Smooth muscle cell (in vitro differentiated cells): ENCODE data around the gene SERINC2. TPM values are rescaled to one million over a fixed set of nuclear protein-coding genes. Genes with fewer than 3 reads are reported as not detected.

Experiments
- DNase-seq: peaks from one replicate; lab custom pipeline; 2025; ENCODE audit not compliant: unreplicated experiment; lab: John Stamatoyannopoulos, UW
- H2AFZ ChIP-seq: fragments of 200-600 bp; sonication (generic); 2 replicates; pipeline ENCODE4 v1.6.0; 2016; ENCODE audit warnings: antibody characterized with exemption, low read depth, mild to moderate bottlenecking
- H3F3A ChIP-seq: fragments of 200-600 bp; sonication (generic); 2 replicates; pipeline ENCODE4 v1.6.0; 2017; ENCODE audit warnings: antibody characterized with exemption, low read depth
- H3K27ac ChIP-seq: fragments of 200-600 bp; sonication (generic); 2 replicates; pipeline ENCODE4 v1.5.1; 2016; ENCODE audit warnings: low read depth, mild to moderate bottlenecking
- H3K27me3 ChIP-seq: fragments of 200-600 bp; sonication (generic); 2 replicates; pipeline ENCODE4 v1.6.1; 2016; ENCODE audit warnings: low read depth, mild to moderate bottlenecking
- H3K36me3 ChIP-seq: fragments of 200-600 bp; sonication (generic); 2 replicates; pipeline ENCODE4 v1.5.1; 2016; ENCODE audit warnings: low read depth
- H3K4me1 ChIP-seq: fragments of 200-600 bp; sonication (generic); 2 replicates; pipeline ENCODE4 v1.5.1; 2016; ENCODE audit warnings: low read depth
- H3K4me2 ChIP-seq: fragments of 200-600 bp; sonication (generic); 2 replicates; pipeline ENCODE4 v1.6.0; 2016; ENCODE audit warnings: mild to moderate bottlenecking
- H3K4me3 ChIP-seq: fragments of 200-600 bp; sonication (generic); 2 replicates; pipeline ENCODE4 v1.5.1; 2016; ENCODE audit warnings: mild to moderate bottlenecking
- H3K79me2 ChIP-seq: fragments of 200-600 bp; sonication (generic); 2 replicates; pipeline ENCODE4 v1.6.0; 2016; ENCODE audit warnings: low read depth, mild to moderate bottlenecking
- H3K9ac ChIP-seq: fragments of 200-600 bp; sonication (generic); 2 replicates; pipeline ENCODE4 v1.6.0; 2016; ENCODE audit warnings: low read depth
- H3K9me3 ChIP-seq: fragments of 200-600 bp; sonication (generic); replicated peaks from 2 replicates; pipeline ENCODE4 v1.5.1; 2016; ENCODE audit warnings: low read depth
- H4K20me1 ChIP-seq: fragments of 200-600 bp; sonication (generic); 2 replicates; pipeline ENCODE4 v1.6.0; 2016; ENCODE audit warnings: low read depth
- CTCF ChIP-seq: fragments of 200-600 bp; sonication (generic); IDR thresholded peaks from 2 replicates; pipeline ENCODE4 v1.5.1; 2017; ENCODE audit warnings: borderline replicate concordance, mild to moderate bottlenecking, antibody characterized with exemption; ENCODE audit not compliant: insufficient read depth, poor library complexity, severe bottlenecking
- WGBS: methylation state at CpG from one replicate; pipeline ENCODE4 v1.1.7; 2016; ENCODE audit warnings: low lambda C conversion rate; 5-methylcytosine and 5-hydroxymethylcytosine counted together
- polyA plus RNA-seq: library from polyadenylated mRNA; unstranded; fragments of >200 nt; fragmentation: Nextera tagmentation; extraction: Ambion mirVana; gene quantifications from 2 replicates; pipeline ENCODE4 v1.2.1, GENCODE V29; 2016
- total RNA-seq: library from RNA; depleted of rRNA; stranded (reverse); fragments of >200 nt; gene quantifications from 2 replicates; pipeline ENCODE4 v1.2.3, GENCODE V29; 2014

Gene SERINC2
- total and polyA plus RNA-seq, 2 experiments from 2014 or later: 31.6 to 41.3 TPM

GRCh38 chr1:31435471-31436409 lies 22.7 kb downstream of the SERINC2 start:
- TF ChIP-seq CTCF: no peak
- no peak overlapping the region for H3K4me3 ChIP-seq
- WGBS: 92% methylated on average over 13 of the region's 13 CpGs
- no peaks in the 10 kb centered on the region for H3K27me3 ChIP-seq
- H3K9me3 ChIP-seq: no peaks in the 10 kb centered on the region
- no peaks in the 10 kb centered on the region for H3K79me2 ChIP-seq
- H3K36me3 ChIP-seq: no peaks in the 10 kb centered on the region
- H3K9ac ChIP-seq: no peak overlapping the region
- no peaks in the 10 kb centered on the region for H3K4me1 ChIP-seq
- no peaks in the 10 kb centered on the region for H3F3A ChIP-seq
- H2AFZ ChIP-seq: no peak overlapping the region
- H4K20me1 ChIP-seq: no peaks in the 10 kb centered on the region
- no peak overlapping the region for H3K27ac ChIP-seq
- no peak for DNase-seq
- H3K4me2 ChIP-seq: no peak overlapping the region

DNA sequence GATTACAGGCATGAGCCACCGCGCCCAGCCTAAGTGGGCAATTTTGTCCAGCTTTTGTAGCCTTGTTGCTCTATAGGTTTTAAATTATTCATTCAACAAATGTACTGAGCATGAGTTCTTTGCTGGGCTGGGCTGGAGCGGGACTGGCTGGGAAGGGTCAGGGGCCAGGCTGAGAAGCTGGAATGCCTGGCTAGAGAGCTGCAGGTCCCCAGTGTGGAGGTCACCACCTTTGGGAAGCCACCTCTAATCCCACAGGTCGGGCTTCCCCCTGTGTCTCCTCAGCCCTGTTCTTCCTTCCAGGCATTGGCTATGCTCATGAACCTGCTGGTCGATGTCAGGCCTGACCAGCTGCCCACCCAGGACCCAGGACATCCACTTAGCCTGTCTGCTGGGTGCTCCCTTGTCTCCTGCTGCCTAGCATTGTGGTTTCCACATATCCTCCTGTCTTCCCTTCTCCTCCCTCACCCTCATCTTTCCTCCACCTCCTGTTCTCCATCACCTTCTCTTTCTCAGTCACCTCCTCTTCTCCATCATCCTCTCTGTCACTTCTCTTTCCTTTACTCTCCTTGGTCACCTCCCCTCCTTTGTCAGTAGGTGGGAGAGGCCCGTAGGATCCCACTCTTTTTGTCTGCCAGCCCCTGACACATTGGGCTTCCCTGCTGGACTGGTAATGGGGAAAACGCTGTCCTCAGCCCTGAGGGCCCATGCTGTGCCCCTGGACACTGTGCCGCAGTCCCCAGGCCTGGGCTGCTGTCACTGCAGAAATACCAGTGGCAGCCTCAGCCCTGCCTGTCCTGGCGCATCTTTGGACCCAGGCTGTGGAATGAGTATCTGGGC lies 23.8 kb downstream of the SERINC2 start:
- Histone ChIP-seq H3F3A (no peaks in the 10 kb centered on the region), H3K4me1 (no peaks in the 10 kb centered on the region), H4K20me1 (no peaks in the 10 kb centered on the region), H3K27me3 (no peaks in the 10 kb centered on the region), H2AFZ (no peak overlapping the region), H3K4me2 (no peak overlapping the region), H3K36me3 (no peaks in the 10 kb centered on the region), H3K79me2 (no peaks in the 10 kb centered on the region), H3K9ac (no peak overlapping the region), H3K9me3 (no peaks in the 10 kb centered on the region), H3K27ac (no peak overlapping the region), H3K4me3 (no peak overlapping the region)
- no peak for DNase-seq
- no peak for TF ChIP-seq CTCF
- 73% methylated on average over 9 of the region's 9 CpGs for WGBS

DNA sequence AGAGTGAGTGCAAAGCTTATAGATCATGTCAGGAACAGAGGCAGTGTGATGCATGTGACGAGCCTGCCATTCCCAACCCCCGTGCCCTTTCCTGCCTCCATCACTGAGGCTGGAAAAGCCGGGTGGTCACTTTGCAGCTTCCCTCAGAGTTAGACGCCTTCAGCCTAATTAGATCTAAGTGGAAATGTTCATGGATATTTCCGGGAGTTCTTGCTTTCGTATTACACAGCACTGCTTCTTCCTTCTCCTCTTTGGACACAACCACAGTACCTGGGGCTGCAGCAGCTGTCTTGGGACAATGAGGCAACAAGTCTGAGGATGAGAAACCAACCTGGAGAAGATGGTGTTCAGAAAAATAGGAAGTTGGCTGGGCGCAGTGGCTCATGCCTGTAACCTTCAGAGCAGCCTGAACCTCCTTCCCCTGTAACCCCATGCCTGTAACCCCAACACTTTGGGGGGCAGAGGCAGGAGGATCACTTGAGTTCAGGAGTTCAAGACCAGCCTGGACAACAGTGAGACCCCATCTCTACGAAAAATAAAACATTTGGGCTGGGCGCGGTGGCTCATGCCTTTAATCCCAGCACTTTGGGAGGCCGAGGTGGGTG lies 24.5 kb downstream of the SERINC2 start:
- Histone ChIP-seq H3K79me2 (no peaks in the 10 kb centered on the region), H3K4me1 (no peaks in the 10 kb centered on the region), H3K4me3 (no peak overlapping the region), H4K20me1 (no peaks in the 10 kb centered on the region), H3K27ac (no peak overlapping the region), H3K9me3 (no peaks in the 10 kb centered on the region), H3K27me3 (no peaks in the 10 kb centered on the region), H3F3A (no peaks in the 10 kb centered on the region), H3K36me3 (no peaks in the 10 kb centered on the region), H3K4me2 (no peak overlapping the region), H2AFZ (no peak overlapping the region), H3K9ac (no peak overlapping the region)
- 88% methylated on average over 11 of the region's 11 CpGs for WGBS
- DNase-seq: no peak
- no peak for TF ChIP-seq CTCF
